Stimulated activated naive CD4-positive, alpha-beta T cell treated with Interleukin-2 at 50 U/mL for 16 hours (primary cell): ENCODE measurements around the gene DAPP1.
"Not testable (repeated sequence)": the region's sequence is repeated elsewhere in the genome, so short reads cannot be mapped to it uniquely, and the experiment has no call there.

Experiments used
- DNase-seq: peaks from one replicate; lab custom pipeline; 2025; lab: John Stamatoyannopoulos, UW

Gene DAPP1

DNA sequence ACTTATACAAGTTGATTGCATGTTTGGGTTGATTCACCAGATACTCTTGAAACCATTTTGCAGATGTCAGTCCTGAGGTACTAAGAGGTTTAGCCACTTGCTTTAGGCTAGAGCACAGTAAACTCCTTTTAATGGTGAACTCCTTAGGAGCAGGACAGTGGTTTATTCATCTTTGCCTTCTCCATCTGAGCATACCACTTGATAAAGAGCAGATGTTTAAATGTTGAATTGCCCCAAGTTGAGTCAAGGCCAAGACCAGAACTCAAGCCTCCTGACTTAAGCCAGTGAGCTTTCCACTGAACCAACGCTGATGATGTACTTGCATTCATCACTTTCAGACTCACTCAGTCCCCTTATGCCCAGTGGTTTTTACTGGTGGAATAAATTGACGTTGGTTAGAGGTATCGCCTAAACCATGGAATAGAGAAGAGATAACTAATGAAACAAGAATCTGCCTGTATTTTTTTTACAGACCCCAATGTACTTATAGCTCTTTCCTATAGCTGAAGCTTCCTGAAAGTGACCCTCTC lies 7.5 kb downstream of the DAPP1 start:
- no peak for DNase-seq

- DNase-seq, result no peak
These were observed 8.6 kb downstream of the DAPP1 start for GRCh38 chr4:99825272-99825671.

DNA sequence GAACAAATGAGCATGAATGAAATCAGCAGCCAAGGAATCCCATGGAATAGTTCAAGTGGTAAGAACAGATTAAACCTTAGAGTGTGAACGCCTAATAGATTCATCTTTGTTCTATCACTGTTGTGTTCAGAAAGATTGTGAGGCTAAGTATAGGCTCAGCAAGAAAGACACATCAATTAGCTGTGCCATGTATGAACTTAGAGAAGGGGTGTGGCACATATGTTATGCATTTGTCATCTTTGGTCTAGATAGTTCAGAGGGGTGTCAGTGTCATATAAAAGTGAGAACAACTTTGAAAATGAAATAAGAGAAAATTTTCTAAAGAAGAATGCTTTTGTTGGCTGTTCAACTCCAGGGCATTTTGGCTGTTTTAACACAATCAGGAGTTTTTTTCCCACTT lies 9.4 kb downstream of the DAPP1 start:
- no peak for DNase-seq

DNA sequence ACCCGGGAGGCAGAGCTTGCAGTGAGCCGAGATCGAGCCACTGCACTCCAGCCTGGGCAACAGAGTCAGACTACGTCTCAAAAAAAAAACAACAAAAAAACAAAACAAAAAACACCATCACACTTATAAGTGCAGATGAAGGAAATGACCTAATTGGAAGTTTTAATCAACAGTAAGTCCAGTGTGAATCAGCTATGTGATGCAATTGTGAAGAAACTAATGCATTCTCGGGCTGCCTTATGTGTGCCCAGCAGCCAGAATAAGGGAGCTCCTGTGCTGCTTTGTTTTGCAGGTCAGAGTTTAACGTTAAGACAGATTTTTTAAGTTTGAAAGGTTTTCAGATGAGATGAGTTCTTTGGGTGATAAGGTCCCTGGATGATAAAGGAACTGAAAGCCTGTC lies 10.8 kb downstream of the DAPP1 start:
- no peak for DNase-seq

DNA sequence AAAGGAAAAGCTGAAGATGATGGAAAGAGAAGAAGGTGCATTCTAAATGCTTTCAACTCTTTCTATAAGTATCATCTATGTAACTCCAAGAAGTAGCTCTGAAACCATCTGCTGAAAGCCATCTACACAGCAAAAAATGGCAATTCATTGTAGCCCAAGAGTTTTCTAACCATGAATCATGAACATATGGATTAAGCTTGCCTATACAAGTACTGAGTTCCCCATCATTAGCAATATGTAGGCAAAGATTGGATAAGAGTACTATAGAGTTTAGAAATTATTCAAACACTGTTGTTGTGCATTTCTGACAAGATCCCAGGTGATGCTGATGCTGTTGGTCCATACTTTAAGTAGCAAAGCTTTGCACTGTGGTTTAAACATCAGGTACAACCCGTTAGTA lies 11.2 kb downstream of the DAPP1 start:
- DNase-seq, result no peak

- DNase-seq, result no peak
These were observed 11.8 kb downstream of the DAPP1 start for GRCh38 chr4:99828477-99828876.

GRCh38 chr4:99830051-99830450 lies 13.4 kb downstream of the DAPP1 start:
- DNase-seq, result not testable (repeated sequence)

- DNase-seq, result no peak
These were observed 15.7 kb downstream of the DAPP1 start for GRCh38 chr4:99832321-99832720.

GRCh38 chr4:99832758-99833157 lies 16.1 kb downstream of the DAPP1 start:
- DNase-seq, result no peak

GRCh38 chr4:99833756-99834155 lies 17.1 kb downstream of the DAPP1 start:
- no peak for DNase-seq

- DNase-seq, result no peak
These were observed 17.9 kb downstream of the DAPP1 start for GRCh38 chr4:99834569-99834968.

DNA sequence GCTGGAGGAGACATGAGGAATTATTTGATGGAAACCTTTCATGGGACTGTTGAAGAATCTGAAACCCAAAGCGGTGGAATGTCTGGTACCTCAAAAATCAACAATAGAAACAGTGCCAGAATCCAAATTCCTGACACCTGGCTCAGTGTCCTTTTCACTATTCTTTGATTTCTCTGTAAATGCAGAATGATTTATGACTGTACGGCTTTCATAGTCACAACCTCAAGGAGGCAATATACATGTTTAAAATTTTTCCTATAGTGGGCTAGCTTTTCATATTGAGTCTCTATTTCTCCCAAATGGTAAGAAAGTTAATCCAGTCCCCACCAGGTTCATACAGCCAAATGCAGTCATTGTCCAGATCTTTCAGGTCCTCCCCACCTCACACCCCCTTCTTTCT lies 19.3 kb downstream of the DAPP1 start:
- no peak for DNase-seq

DNA sequence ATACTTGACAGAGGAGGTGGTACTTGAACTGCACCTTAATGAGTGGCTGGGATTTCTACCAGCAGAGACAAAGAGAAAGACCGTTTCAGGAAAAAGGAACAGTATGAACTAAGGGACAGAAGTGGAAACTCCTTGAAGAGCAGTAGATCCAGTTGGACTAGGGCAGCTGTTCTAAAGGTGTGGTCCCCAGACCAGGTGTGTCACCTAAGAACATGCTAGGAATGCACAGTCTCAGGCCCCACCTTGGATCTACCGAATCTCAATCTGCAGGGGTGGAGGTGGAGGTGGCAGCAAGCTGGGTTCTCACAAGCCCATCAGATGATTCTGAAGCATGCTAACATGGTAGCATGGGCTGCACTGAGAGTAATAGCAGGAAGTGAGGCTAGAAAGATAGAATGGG lies 22.3 kb downstream of the DAPP1 start:
- no peak for DNase-seq

- no peak for DNase-seq
These were observed 24.5 kb downstream of the DAPP1 start for GRCh38 chr4:99841129-99841528.

GRCh38 chr4:99843413-99843812 lies 26.8 kb downstream of the DAPP1 start:
- no peak for DNase-seq

- no peak for DNase-seq
These were observed 27.4 kb downstream of the DAPP1 start for GRCh38 chr4:99844048-99844447.

DNA sequence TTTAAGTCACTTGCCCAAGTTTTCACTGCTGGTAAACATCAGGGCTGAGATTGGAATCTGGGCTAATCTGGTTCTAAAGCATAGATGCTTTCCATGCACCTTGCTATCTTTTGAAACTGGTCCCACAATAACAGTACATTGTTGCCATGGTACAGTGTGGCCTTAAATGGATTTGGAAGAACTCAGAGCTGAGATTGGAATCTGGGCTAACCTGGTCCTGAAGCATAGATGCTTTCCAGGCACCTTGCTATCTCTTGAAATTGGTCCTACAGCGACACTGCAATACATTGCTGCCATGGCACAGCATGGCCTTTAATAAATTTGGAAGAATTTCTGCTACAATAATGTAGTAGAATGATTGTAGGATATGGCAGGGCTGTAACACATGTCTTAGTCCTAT lies 28.6 kb downstream of the DAPP1 start:
- DNase-seq, result no peak

- no peak for DNase-seq
These were observed 29.3 kb downstream of the DAPP1 start for GRCh38 chr4:99845708-99846469.

- no peak for DNase-seq
These were observed 30.3 kb downstream of the DAPP1 start for GRCh38 chr4:99846891-99847290.

GRCh38 chr4:99847362-99847976 lies 30.8 kb downstream of the DAPP1 start:
- DNase-seq, result no peak

DNA sequence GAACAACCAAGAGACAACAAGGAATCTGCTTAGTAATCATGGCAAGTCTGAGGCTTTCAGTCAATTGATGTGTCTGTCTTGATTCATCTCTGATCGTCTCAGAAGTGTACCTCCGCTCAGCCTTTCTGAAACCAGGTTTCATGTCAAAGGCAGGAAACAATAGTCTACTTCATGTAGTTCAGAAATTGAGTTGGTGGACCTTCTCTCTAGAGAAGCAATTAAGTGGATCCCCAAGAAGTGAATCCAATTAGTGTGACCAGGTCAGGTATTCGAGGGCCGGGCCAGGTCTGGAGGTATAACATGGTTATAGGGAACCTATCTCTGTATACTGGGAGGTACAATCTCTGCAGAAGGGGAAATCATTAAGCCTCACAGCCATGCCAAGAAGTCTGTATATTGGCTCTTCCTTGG lies 32.0 kb downstream of the DAPP1 start:
- peak; percentile 18 for DNase-seq

DNA sequence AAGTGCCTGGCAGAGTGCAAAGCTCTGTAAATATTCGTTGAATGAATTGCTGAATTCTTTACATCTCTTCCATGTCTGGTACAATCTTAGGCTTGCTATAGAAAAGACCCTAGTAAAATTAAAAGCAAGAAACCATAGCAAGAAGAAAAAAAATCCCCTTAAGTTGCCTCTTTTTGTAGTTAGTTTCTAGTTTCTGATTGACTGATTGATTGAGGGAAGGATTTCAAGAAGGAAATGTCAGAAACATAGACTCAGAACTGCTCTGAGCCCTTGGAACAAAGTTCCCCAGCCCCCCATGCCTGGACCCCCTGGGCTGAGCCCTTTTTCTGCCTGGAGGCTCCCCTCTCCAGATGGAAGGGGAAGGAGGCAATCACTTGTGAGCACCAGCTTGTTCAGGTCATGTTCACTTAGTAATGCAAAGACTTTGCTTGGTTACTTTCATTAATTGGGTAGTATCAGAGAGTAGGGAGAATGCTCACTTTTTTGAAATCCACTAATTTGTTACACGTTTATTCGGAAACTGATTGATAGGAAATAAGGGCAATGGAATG lies 35.6 kb downstream of the DAPP1 start:
- no peak for DNase-seq

DNA sequence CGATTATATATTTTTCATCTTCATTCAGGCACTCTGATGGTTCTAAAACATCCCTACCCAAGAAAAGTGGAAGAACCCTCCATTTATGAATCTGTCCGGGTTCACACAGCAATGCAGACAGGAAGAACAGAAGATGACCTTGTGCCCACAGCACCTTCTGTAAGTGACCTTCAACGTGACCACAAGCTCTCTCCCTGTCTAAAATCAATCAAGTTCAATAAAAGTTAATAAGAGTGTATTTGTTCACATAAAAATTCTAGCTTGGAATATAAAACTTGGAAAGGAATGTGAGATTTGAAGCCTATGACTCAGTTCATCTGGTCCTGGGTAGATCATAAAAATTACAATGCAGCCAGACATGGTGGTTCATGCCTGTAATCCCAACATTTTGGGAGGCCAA lies 36.6 kb downstream of the DAPP1 start:
- no peak for DNase-seq
